EH (cell line): ENCODE measurements around the gene FBXO9.

Source experiments
- DNase-seq: peaks from one replicate; pipeline ENCODE4 v3.0.0-alpha.2; 2015; ENCODE audit warnings: low read depth

The FBXO9 gene

GRCh38 chr6:53065266-53066076 is at the start of gene FBXO9:
Gene FBXO9 (plus strand): TSS chr6:53065404. CDS start chr6:53065790, 386 bp downstream.
- peak; percentile 68 for DNase-seq

- no peak for DNase-seq
Measured at GRCh38 chr6:53015486-53015885, 49.7 kb upstream of the FBXO9 start.

GRCh38 chr6:53018446-53018845 is 46.8 kb upstream of the FBXO9 start:
- no peak for DNase-seq

DNA sequence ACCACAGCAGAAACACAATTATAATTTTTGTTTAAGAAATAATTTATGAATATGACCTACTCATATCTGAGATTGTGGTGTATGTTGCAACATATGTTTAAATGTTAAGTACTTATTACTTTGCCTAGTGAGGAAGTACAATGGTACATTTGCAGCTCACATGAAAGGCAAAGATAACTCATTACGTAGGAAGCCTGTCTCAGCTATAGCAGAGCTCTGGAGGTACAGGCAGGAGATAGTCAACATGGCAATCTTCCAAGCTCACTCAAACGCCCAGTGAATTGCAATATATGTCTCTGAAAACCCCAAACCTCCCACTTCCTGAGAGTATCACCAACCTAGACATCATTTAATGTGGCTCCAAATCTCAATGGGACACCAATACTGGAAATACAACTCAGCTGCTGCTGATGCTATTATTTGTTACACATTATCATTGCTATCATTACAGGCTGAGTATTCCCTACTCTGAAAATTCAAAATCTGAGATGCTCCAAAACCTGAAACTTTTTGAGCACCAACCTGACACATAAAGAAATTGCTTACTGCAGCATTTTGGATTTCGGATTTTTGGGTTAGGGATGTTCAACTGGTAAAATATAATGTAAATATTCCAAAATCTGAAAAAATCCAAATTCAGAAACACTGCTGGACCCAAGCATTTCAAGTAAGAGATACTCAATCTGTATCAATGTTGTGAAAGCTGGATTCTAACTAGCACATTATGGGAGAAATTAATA is 45.0 kb upstream of the FBXO9 start:
- DNase-seq = no peak

- no peak for DNase-seq
Measured at GRCh38 chr6:53023323-53023722, 41.9 kb upstream of the FBXO9 start.

- no peak for DNase-seq
Measured at GRCh38 chr6:53026526-53026925, 38.7 kb upstream of the FBXO9 start.

- no peak for DNase-seq
Measured at GRCh38 chr6:53027131-53027718, 38.0 kb upstream of the FBXO9 start.

DNA sequence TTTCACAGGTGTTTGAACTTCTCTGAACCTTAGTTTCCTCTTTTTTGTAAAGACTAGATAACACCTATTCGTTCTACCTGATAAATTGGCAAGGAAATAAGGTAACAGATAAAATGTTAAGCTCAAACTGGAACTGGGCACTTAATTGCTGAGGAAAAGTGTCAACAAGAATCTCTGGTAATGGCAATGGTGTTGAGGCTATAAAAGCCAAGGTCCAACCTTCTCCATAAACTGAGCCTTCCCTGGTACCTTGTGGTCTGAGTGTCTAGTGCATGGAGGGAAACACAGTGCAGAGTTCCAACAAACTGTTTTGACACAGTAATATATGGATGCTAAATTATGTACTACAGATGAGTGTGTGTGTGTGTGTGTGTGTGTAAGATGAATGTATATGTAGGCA is 36.7 kb upstream of the FBXO9 start:
- no peak for DNase-seq

- no peak for DNase-seq
Measured at GRCh38 chr6:53029257-53029656, 35.9 kb upstream of the FBXO9 start.

DNA sequence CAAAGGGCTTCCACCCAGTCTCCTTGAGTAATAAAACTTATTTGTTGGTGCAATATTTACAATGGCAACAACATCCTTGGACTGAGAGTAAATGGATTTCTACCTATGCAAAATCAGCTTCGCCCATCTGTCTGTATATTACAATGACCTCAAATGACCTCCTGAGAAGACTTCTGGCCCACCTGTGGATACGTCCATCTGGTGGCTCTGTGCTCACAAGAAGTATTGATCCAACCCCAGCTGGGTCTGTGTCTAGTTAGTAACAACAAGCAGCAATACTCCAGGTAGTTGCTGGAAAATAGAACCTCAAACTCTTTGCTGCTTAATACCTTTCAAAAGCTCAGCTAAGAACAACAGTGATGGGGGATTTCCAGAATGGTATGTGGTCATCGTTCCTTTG is 35.4 kb upstream of the FBXO9 start:
- no peak for DNase-seq

DNA sequence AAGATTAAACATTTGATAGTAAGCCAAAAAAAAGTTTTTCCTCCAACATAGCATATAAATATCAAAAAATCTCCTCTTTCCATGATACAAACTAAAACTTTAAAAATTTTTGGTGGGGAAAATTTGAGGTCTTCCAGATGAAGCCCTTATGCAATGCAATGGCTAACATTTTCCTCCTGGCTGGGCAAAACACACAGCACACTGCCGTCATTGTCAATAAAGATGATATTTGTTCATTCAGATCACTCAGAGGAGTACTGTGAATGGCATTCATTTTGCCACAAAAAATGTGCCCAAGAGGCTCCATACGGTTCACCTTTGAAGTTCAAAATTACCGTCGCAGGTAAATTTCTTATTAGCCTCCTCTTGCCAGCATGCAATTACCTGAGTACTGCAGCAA is 33.9 kb upstream of the FBXO9 start:
- DNase-seq = no peak

GRCh38 chr6:53032849-53033248 is 32.4 kb upstream of the FBXO9 start:
- DNase-seq = peak; percentile 40

DNA sequence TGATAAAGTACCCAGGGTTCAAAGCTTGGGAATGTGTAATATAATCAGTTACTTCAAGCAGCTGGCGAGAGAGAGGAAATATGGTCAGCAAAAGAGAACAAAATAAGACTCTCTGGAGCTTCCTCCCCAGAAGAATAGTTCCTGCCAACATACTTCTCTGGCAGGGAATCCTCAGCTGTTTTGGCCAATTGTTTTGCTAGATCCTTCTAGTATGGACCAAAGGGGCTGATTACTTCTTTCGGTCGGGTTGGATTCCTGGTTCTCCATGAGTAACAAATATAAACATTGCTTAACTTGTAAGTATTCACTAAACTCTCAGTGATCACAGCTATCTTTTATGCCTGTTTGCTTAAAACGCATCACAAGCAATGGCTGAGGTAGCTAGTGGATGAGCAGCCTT is 31.4 kb upstream of the FBXO9 start:
- peak; percentile 83 for DNase-seq

DNA sequence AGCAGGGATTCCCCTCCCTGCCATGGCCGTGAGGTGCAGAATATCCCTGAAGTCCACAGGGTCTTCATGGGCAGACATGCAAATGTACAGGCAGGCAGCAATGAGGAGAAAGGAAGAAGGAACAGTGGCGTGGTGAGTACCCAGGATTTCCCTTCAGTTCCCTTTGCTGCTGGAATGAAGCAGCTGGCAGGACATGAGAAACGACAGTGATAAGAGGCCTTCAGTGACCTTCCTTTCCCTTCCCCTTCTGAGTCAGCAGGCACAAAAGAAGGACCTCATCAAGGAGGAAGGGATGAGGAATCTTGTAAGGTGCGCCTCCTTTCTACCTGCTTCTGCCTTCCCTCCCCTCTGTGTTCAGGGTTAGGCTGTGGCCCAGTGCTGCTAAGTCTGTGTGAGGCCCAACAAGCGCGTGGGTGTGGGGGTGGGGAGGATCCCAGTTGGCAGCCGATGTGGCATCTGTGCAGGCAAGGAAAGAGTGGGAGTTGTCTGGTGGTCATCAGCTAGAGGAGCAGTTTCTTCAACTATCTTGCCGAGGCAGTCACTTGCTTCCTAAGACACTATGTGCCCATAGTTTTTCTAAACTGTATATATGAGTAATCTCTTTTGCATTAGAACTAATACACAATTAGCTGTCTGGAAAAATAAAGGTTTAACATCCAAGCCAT is 29.5 kb upstream of the FBXO9 start:
- no peak for DNase-seq

DNA sequence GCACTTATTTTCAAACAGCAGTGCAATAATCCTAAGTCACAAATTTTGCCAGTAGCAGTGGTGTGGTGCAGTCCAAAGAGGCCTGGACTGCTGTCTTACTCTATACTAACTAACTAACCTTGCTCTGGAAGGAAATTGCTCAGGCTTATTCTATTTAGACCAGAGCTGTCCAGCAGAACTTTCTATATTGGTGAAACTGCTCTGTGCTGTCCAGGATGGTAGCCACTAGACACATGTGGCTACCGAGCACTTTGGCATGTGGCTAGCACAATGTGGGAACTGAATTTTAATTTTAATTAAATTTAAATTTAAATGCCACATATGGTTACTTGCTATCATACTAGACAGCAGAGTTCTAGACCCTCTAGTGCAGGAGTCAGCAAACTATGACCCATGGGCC is 27.1 kb upstream of the FBXO9 start:
- DNase-seq = no peak

GRCh38 chr6:53038596-53038995 is 26.6 kb upstream of the FBXO9 start:
- DNase-seq = no peak

GRCh38 chr6:53041356-53041755 is 23.8 kb upstream of the FBXO9 start:
- DNase-seq = peak; percentile 87

DNA sequence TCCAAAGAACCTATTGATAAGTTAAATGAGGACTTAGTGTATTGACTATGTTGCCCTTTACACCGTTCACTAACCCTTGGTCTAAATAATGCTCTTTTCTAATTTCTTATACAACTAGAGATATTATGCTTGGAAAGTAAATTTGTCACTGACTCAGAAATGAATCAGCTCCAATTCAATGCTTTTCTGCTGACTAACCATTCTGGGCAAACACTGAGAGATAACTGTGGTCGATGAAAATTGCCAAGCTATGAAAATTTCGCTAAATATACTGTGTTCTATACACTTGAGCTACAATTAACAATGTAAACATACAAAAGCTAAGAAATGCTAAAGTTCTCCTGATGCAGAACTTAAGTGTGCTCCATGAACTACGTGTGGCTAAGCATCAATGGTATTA is 23.1 kb upstream of the FBXO9 start:
- DNase-seq = peak; percentile 96

DNA sequence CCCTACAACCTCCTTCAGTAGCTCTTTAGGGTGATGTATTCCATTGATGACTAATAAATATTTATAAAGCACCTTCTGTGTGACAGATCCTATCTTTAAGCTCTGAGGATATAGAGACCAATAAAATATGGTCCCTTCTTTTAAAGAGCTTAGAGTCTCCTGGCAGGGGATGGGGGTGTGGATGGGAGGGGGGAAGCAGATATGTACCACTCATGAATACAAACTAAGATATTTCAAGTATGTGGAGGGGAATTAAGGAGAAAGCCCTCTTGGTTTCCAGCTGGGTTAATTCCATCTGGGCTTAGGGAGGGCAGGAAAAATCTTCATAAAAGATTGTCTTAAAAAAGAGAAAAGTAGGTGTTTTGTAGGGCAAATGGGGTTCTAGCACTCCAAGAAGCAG is 21.6 kb upstream of the FBXO9 start:
- peak; percentile 87 for DNase-seq

DNA sequence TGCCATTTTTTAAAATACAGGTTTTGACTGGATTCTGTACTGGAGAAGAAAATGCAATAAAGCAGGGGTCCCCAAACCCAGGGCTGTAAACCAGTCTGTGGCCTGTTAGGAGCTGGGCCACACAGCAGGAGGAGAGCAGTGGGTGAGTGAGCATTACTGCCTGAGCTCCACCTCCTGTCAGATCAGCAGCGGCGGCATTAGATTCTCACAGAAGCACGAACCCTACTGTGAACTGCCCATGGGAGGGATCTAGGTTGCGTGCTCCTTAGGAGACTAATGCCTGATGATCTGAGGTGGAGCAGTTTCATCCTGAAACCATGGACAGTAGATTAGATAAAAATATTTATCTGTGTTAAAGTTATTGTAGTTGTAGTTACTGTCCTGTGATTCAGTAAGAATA is 21.1 kb upstream of the FBXO9 start:
- DNase-seq = peak; percentile 78

DNA sequence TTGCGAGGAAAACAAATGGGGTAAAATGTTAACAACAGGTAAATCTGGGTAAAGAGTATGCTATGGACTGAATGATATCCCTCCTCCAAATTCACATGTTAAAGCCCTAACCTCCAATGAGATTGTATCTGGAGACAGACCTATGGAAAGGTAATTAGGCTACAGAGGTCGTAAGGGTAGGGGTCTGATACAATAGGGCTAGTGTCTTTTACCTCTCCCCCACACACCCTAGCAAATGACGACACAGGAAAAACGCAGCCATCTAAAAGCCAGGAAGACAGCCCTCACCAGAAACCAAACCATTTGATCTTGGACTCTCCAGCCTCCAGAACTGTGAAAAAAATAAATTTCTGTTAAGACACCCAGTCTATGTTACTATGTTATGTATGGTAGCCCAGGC is 20.6 kb upstream of the FBXO9 start:
- DNase-seq = no peak

GRCh38 chr6:53045891-53046673 is 19.1 kb upstream of the FBXO9 start:
- DNase-seq = peak; percentile 65
